ENCODE measurements around the gene CFAP74. TPM values are rescaled to one million over a fixed set of nuclear protein-coding genes. Genes with fewer than 3 reads are reported as not detected.

CFAP74 gene
- total RNA-seq, 1 donor from 2014 or later = 6.6 TPM

GRCh38 chr1:2050793-2051682 is 47.5 kb upstream of the CFAP74 start:
- Histone ChIP-seq H3K27ac (peak overlapping the region; percentile 85), H3K4me3 (peak overlapping the region; percentile 66), H3K9me3 (no peaks in the 10 kb centered on the region), H3K4me1 (peaks cover 27% of the 10 kb centered on the region), H3K36me3 (peaks cover 6% of the 10 kb centered on the region), H3K27me3 (ENCODE audit: low read depth) (peaks cover 47% of the 10 kb centered on the region)
- DNase-seq = no peak
- no peak for ATAC-seq
- no peak for TF ChIP-seq CTCF (IDR thresholded peaks at IDR 0.05)
- intact Hi-C loops (cut with DNase I) = no loop called here

- no peak for TF ChIP-seq CTCF (IDR thresholded peaks at IDR 0.05)
- peak overlapping the region; percentile 66 for H3K4me3 ChIP-seq
- intact Hi-C loops (cut with DNase I) = no loop called here
- H3K4me1 ChIP-seq = peaks cover 32% of the 10 kb centered on the region
- H3K9me3 ChIP-seq = no peaks in the 10 kb centered on the region
- peaks cover 47% of the 10 kb centered on the region for H3K27me3 ChIP-seq (ENCODE audit: low read depth)
- ATAC-seq = no peak
- peak overlapping the region; percentile 85 for H3K27ac ChIP-seq
- H3K36me3 ChIP-seq = no peaks in the 10 kb centered on the region
- DNase-seq = no peak
These were observed 46.8 kb upstream of the CFAP74 start for GRCh38 chr1:2050461-2050792.

- DNase-seq = peak; percentile 95
- intact Hi-C loops (cut with DNase I) = loop anchor here (10.0 kb wide), 1 partner anchor 105 kb away; no protein-coding TSS in a partner anchor
- Histone ChIP-seq H3K27ac (peak within 1 kb of the TSS; percentile 90), H3K27me3 (ENCODE audit: low read depth) (peaks cover 47% of the 10 kb centered on the region), H3K4me1 (peaks cover 38% of the 10 kb centered on the region), H3K36me3 (no peaks in the 10 kb centered on the region), H3K4me3 (peak within 1 kb of the TSS; percentile 66), H3K9me3 (no peaks in the 10 kb centered on the region)
- ATAC-seq = peak; percentile 89 to 92
- no peak for TF ChIP-seq CTCF (IDR thresholded peaks at IDR 0.05)
These were observed 46.3 kb upstream of the CFAP74 start, which contains the start of gene PRKCZ for GRCh38 chr1:2049718-2050431. TSS of gene PRKCZ (plus strand) at chr1:2050411. CDS start at chr1:2050631, 220 bp downstream.

GRCh38 chr1:2049225-2049717 is 45.7 kb upstream of the CFAP74 start:
- H3K9me3 ChIP-seq = no peaks in the 10 kb centered on the region
- DNase-seq (peak; percentile 69), ATAC-seq (peak; percentile 23 to 50)
- intact Hi-C loops (cut with DNase I) = loop anchor here (10.0 kb wide), 1 partner anchor 104 kb away; no protein-coding TSS in a partner anchor
- H3K4me1 ChIP-seq = peaks cover 43% of the 10 kb centered on the region
- no peaks in the 10 kb centered on the region for H3K36me3 ChIP-seq
- peaks cover 49% of the 10 kb centered on the region for H3K27me3 ChIP-seq (ENCODE audit: low read depth)
- H3K4me3 ChIP-seq = peak overlapping the region; percentile 66
- peak overlapping the region; percentile 90 for H3K27ac ChIP-seq
- peak; percentile 35 for TF ChIP-seq CTCF (IDR thresholded peaks at IDR 0.05)
